HepG2 (cell line): Measurements from ENCODE around the gene NFS1. TPM values are rescaled to one million over a fixed set of nuclear protein-coding genes. Genes with fewer than 3 reads are reported as not detected.

ENCODE experiments used
- ELF1 ChIP-seq: sonication (generic); formaldehyde crosslinking; IDR thresholded peaks from 2 replicates; pipeline ENCODE4 v1.4.0; 2020; ENCODE audit warnings: missing genetic modification reagents
- FOXP1 ChIP-seq, 2 experiments: fragments of 450-650 bp in 1 of 2; IDR thresholded peaks; 2 replicates each; pipeline ENCODE4 v1.6.1; 2017 to 2018; ENCODE audit warnings: antibody characterized with exemption in 1 of 2
- GLI4 ChIP-seq: sonication (generic); formaldehyde crosslinking; IDR thresholded peaks from 2 replicates; pipeline ENCODE4 v1.5.1; 2020; ENCODE audit warnings: missing genetic modification reagents, mild to moderate bottlenecking, moderate library complexity, borderline replicate concordance
- HOXA5 ChIP-seq: sonication (generic); formaldehyde crosslinking; IDR thresholded peaks from 2 replicates; pipeline ENCODE4 v1.4.0; 2020; ENCODE audit warnings: missing genetic modification reagents
- LRRFIP1 ChIP-seq: sonication (generic); formaldehyde crosslinking; conservative IDR thresholded peaks from 2 replicates; pipeline ENCODE4 v1.4.0; 2020; ENCODE audit warnings: missing genetic modification reagents
- PAXIP1 ChIP-seq: sonication (generic); formaldehyde crosslinking; conservative IDR thresholded peaks from 2 replicates; pipeline ENCODE4 v1.4.0; 2020; ENCODE audit warnings: mild to moderate bottlenecking, missing genetic modification reagents, moderate library complexity
- RFXANK ChIP-seq: IDR thresholded peaks from 2 replicates; pipeline ENCODE4 v1.6.1; 2016
- SKI ChIP-seq: fragments of 450-650 bp; IDR thresholded peaks from one replicate; pipeline ENCODE4 v1.6.1; 2018; ENCODE audit warnings: mild to moderate bottlenecking; ENCODE audit not compliant: partially characterized antibody
- ZNF646 ChIP-seq: sonication (generic); formaldehyde crosslinking; IDR thresholded peaks from 2 replicates; pipeline ENCODE4 v1.9.0; 2021; ENCODE audit warnings: mild to moderate bottlenecking, missing genetic modification reagents
- ZNF691 ChIP-seq: sonication (generic); formaldehyde crosslinking; IDR thresholded peaks from 2 replicates; pipeline ENCODE4 v1.4.0; 2020; ENCODE audit warnings: missing genetic modification reagents, low read depth, mild to moderate bottlenecking, borderline replicate concordance
- polyA plus RNA-seq, 8 experiments: library from polyadenylated mRNA; depleted of rRNA in 3 of 8; stranded (reverse) in 7 of 8; unstranded in 1 of 8; fragments of >200 nt; fragmentation: Illumina TruSeq in 4 of 8; extraction: Trizol in 4 of 8; gene quantifications; 2 replicates each; pipeline versions ENCODE4 v1.2.1 to v1.2.3, GENCODE V29; 2011 to 2016; ENCODE audit warnings: low read depth in 4 of 8, missing spikeins in 1 of 8, mixed read lengths in 1 of 8; ENCODE audit not compliant: insufficient read depth in 1 of 8
- total RNA-seq, 5 experiments: library from RNA; depleted of rRNA; stranded (reverse); fragments of >200 nt; fragmentation: Illumina TruSeq; extraction: Trizol; gene quantifications; 2 replicates each; pipeline ENCODE4 v1.2.3, GENCODE V29; 2016; ENCODE audit warnings: low read depth in 1 of 5
- TF ChIP-seq, protein P1 (sequence below): sonication (generic); formaldehyde crosslinking; IDR thresholded peaks from 2 replicates; pipeline ENCODE4 v1.4.0; 2020; ENCODE audit warnings: missing genetic modification reagents, borderline replicate concordance

Gene NFS1
- total and polyA plus RNA-seq, 2 of the 13 experiments (the other 11 are each of a cell fraction or from before 2014, with no cell fraction given), result 65.9 to 88.1 TPM

GRCh38 chr20:35743693-35744491 lies 44.7 kb upstream of the NFS1 start (continued):
- 0 out of 2 replicates have a peak, but pooled peaks have one; percentile 42 for TF ChIP-seq ZNF646 (CRISPR knock-in tag)
- TF ChIP-seq GLI4 (CRISPR knock-in tag), result peak; percentile 81; the same call in 1 of the 2 replicates
- TF ChIP-seq ZNF691 (CRISPR knock-in tag), result 0 out of 2 replicates have a peak, but pooled peaks have one; percentile 29
- 0 out of 2 replicates have a peak, but pooled peaks have one; percentile 60 for TF ChIP-seq LRRFIP1 (CRISPR knock-in tag)
- peak; percentile 48 for TF ChIP-seq SKI
- peak; percentile 83; the same call in 1 of the 2 replicates for TF ChIP-seq RFXANK
- TF ChIP-seq HOXA5 (CRISPR knock-in tag), result no peak
- TF ChIP-seq, protein P1, sequence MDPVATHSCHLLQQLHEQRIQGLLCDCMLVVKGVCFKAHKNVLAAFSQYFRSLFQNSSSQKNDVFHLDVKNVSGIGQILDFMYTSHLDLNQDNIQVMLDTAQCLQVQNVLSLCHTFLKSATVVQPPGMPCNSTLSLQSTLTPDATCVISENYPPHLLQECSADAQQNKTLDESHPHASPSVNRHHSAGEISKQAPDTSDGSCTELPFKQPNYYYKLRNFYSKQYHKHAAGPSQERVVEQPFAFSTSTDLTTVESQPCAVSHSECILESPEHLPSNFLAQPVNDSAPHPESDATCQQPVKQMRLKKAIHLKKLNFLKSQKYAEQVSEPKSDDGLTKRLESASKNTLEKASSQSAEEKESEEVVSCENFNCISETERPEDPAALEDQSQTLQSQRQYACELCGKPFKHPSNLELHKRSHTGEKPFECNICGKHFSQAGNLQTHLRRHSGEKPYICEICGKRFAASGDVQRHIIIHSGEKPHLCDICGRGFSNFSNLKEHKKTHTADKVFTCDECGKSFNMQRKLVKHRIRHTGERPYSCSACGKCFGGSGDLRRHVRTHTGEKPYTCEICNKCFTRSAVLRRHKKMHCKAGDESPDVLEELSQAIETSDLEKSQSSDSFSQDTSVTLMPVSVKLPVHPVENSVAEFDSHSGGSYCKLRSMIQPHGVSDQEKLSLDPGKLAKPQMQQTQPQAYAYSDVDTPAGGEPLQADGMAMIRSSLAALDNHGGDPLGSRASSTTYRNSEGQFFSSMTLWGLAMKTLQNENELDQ, result no peak
- TF ChIP-seq ELF1, result 0 out of 2 replicates have a peak, but pooled peaks have one; percentile 24
- no peak for TF ChIP-seq FOXP1 (IDR thresholded peaks at IDR 0.05)
- peak; percentile 7; the same call in 1 of the 2 replicates for TF ChIP-seq FOXP1 (CRISPR knock-in tag; IDR thresholded peaks at IDR 0.05)
- peak; percentile 14 for TF ChIP-seq PAXIP1
